HL-60 (cell line): Measurements from ENCODE around the gene EPB41L3.
A peak's percentile ranks its signal among the peaks of the same experiment; 100 is the strongest.

Source experiments
- DNase-seq, 2 experiments: peaks; one replicate each; pipeline ENCODE4 v3.0.0-alpha.2; 2010 to 2020; ENCODE audit warnings: low read depth in 1 of 2, low spot score in 1 of 2
- H3K27ac ChIP-seq: fragments of 250-450 bp; sonication (Bioruptor Pico); replicated peaks from 2 replicates; pipeline ENCODE4 v1.5.1; 2020; ENCODE audit warnings: mild to moderate bottlenecking, moderate library complexity
- H3K27me3 ChIP-seq: fragments of 250-450 bp; sonication (Bioruptor Pico); 2 replicates; pipeline ENCODE4 v1.5.1; 2021; ENCODE audit warnings: mild to moderate bottlenecking, moderate library complexity; ENCODE audit not compliant: insufficient read depth, poor library complexity, severe bottlenecking
- H3K4me3 ChIP-seq: replicated peaks from 2 replicates; pipeline ENCODE4 v1.5.1; 2011; ENCODE audit warnings: mild to moderate bottlenecking, control low read depth, low read length; ENCODE audit not compliant: insufficient read depth
- CTCF ChIP-seq: IDR thresholded peaks from one replicate; pipeline ENCODE4 v1.5.1; 2011; ENCODE audit warnings: low read length, control low read depth, inconsistent platforms; ENCODE audit not compliant: insufficient read depth
- GABPA ChIP-seq: IDR thresholded peaks from 2 replicates; pipeline ENCODE4 v1.6.1; 2012; ENCODE audit warnings: low read depth
- POLR2AphosphoS5 ChIP-seq: IDR thresholded peaks from 2 replicates; pipeline ENCODE4 v1.6.1; 2012; ENCODE audit warnings: low read depth
- SPI1 ChIP-seq: IDR thresholded peaks from 2 replicates; pipeline ENCODE4 v1.6.1; 2012; ENCODE audit warnings: low read depth, mild to moderate bottlenecking, borderline replicate concordance
- TF ChIP-seq, protein P1 (sequence below): IDR thresholded peaks from 2 replicates; pipeline ENCODE4 v1.6.1; 2012; ENCODE audit warnings: low read depth; ENCODE audit not compliant: insufficient replicate concordance

Gene EPB41L3

DNA sequence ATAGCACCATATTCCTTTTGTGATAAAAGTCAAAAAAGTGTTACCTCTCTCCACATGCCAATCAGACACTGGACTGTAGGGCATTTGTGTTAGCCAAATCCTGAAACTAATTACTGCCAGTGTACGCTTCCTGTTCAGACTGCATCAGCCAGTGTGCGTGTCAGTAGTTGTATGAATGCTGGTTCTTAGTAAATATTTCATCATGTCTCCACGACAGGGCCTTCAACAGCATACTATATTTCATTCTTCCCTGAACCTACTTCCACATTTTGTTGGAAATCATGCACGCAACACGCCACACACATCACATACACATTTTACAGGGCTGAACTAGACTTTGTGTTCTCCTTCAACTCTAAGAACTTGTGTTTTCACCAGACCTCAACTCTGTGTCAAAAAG lies 77.5 kb downstream of the EPB41L3 start:
- peak; percentile 41; the same call in 1 of the 2 replicates for TF ChIP-seq GABPA
- no peak for TF ChIP-seq CTCF
- TF ChIP-seq, protein P1, sequence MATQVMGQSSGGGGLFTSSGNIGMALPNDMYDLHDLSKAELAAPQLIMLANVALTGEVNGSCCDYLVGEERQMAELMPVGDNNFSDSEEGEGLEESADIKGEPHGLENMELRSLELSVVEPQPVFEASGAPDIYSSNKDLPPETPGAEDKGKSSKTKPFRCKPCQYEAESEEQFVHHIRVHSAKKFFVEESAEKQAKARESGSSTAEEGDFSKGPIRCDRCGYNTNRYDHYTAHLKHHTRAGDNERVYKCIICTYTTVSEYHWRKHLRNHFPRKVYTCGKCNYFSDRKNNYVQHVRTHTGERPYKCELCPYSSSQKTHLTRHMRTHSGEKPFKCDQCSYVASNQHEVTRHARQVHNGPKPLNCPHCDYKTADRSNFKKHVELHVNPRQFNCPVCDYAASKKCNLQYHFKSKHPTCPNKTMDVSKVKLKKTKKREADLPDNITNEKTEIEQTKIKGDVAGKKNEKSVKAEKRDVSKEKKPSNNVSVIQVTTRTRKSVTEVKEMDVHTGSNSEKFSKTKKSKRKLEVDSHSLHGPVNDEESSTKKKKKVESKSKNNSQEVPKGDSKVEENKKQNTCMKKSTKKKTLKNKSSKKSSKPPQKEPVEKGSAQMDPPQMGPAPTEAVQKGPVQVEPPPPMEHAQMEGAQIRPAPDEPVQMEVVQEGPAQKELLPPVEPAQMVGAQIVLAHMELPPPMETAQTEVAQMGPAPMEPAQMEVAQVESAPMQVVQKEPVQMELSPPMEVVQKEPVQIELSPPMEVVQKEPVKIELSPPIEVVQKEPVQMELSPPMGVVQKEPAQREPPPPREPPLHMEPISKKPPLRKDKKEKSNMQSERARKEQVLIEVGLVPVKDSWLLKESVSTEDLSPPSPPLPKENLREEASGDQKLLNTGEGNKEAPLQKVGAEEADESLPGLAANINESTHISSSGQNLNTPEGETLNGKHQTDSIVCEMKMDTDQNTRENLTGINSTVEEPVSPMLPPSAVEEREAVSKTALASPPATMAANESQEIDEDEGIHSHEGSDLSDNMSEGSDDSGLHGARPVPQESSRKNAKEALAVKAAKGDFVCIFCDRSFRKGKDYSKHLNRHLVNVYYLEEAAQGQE, result peak; percentile 46
- peak; percentile 91 for TF ChIP-seq POLR2AphosphoS5
- TF ChIP-seq SPI1, result peak; percentile 84; the same call in 1 of the 2 replicates
- Histone ChIP-seq H3K27me3 (no peaks in the 10 kb centered on the region), H3K4me3 (peak overlapping the region; percentile 15), H3K27ac (peak overlapping the region; percentile 89)
- DNase-seq, result peak; percentile 94 to 95

- Histone ChIP-seq H3K27me3 (no peaks in the 10 kb centered on the region), H3K27ac (peak overlapping the region; percentile 89), H3K4me3 (no peak overlapping the region)
- DNase-seq, result peak in 1 of 2 experiments; percentile 79
- TF ChIP-seq POLR2AphosphoS5 (no peak), GABPA (0 out of 2 replicates have a peak, but pooled peaks have one; percentile 3)
These were observed 79.5 kb downstream of the EPB41L3 start for GRCh38 chr18:5464251-5464650.

DNA sequence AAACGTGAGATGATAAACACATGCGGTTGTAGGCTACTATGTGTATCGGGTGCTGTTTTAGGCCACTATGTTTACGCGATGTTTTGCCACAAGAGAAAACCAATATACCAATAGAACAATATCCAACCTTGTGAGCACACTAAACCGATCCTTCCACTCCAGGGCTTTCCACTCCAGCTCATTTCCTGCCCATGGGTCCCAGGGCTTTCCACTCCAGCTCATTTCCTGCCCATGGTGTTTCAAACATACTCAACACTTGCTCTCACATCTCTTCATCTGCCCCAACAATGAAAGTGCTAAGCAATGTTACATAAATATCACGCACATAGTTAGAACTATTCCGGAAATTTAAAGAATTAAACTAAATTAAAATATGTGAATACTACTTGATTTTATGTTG lies 80.0 kb downstream of the EPB41L3 start:
- TF ChIP-seq, protein P1, result no peak
- TF ChIP-seq CTCF (no peak), GABPA (0 out of 2 replicates have a peak, but pooled peaks have one; percentile 12)
- no peak for DNase-seq
- H3K4me3 ChIP-seq, result no peak overlapping the region
- H3K27ac ChIP-seq, result peak overlapping the region; percentile 89
- H3K27me3 ChIP-seq, result no peaks in the 10 kb centered on the region

- H3K27me3 ChIP-seq, result no peaks in the 10 kb centered on the region
- peak overlapping the region; percentile 89 for H3K27ac ChIP-seq
- peak; percentile 62 to 81 for DNase-seq
- H3K4me3 ChIP-seq, result no peak overlapping the region
- TF ChIP-seq POLR2AphosphoS5, result peak; percentile 43; the same call in 1 of the 2 replicates
- no peak for TF ChIP-seq GABPA
- TF ChIP-seq SPI1, result no peak
- no peak for TF ChIP-seq CTCF
- TF ChIP-seq, protein P1, result no peak
These were observed 80.4 kb downstream of the EPB41L3 start for GRCh38 chr18:5463390-5463789.
